GM10847 (cell line): Measurements from ENCODE around the gene ELMOD1.

Experiments
- POLR2A ChIP-seq: IDR thresholded peaks from 2 replicates; pipeline ENCODE4 v1.6.1; 2011; ENCODE audit not compliant: insufficient read length; ENCODE audit errors: extremely low read depth

Gene ELMOD1

DNA sequence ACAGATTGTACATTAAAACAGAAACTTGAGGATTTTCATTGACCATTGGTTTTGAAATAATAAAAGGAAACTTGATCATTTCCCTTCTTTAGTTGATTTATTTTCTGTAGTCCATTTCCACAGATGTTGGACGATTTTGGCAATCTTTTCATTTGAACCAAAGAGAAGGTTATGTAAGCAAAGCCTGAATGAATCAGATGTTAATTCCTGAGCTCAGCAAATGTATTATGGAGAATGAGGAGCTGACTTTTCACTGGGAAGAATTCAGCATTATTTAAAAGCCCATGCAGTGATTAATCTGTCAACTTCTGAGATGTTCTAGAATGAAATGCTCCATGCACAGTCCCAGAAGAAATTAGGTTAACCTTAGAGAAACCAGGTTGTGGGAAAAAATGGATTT is 29.0 kb downstream of the ELMOD1 start:
- TF ChIP-seq POLR2A = no peak

DNA sequence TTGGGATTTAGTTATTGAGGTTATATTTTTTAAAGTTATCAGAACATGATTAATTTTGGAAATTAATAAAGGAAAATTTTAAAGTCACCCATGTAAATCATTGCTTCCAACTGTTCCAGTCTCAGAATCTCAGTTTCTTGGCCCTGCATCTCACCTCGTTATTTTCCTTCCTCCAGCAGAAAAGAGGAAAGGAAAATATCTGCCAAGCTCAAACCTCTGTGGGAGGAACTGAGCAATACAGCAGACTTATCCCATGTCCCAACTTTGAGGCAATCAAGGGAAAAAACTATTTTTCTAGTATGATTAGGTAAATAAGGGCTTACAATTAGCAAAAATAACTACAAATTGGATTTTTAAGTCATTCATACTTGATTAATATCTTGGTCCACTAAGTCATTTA is 30.1 kb downstream of the ELMOD1 start:
- no peak for TF ChIP-seq POLR2A

DNA sequence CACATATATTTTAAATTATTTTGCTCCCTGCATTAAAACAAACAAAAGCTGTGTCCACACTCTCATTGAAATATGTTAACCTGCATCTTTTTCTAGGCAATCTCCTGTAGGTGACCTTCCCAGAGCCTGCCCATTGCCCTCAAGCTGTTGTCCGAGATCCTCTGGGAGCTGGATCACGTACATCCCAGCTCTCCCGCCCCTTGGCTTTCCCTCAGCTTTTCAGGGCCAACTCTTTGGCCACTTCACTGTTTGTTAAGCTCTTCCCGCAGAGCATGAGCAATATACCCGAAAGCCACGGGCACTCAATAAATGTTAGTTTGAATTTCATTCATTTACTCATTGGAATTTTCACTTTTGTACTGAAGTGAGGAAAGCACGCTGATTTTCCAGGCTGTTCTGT is 32.2 kb downstream of the ELMOD1 start:
- TF ChIP-seq POLR2A = no peak

DNA sequence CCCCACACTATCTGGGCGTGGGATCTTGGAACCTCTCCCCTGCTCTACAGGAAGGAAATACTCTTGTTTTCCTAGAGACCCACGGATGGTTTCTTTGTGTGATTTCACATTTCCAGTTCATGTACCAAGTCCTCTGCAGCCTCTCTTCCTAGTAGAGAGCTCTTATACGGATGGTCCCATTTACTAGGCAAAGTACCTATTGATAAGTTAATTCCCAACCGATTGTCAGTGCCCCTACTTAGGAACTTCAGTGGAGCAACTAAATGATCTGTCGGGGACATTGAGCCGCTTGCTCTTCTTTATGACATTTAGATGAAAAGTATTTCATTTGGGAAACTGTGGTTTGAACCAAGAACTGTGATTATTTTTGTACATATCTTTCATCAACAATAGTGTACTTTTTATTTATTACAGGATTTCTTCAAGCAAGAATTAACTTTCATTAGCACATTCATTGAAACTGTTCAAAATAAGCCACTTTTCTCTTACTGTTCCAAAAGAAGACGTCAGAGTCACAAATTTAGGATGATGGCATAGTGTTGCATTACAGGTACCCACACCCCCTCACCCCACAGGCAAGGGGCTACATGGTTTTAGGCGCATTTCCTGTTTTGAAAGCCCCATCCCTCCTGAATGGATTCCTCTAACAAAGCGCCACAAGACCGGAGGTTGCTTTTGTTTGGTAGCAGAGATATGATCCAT is 34.2 kb downstream of the ELMOD1 start:
- TF ChIP-seq POLR2A = no peak

DNA sequence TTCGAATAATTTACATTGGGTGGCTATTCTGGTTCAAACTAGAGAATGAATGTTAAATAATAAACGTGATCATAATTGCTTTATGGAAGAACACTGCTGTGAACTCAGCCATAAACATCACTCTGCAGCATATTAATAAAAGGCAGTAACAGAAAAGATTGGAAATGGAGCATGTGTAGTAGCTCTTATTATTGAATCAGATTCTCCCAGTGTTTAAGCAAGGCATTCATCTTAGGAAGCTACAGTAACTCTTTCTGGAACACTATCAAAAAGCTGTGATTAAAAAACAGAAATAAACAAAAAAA is 34.7 kb downstream of the ELMOD1 start:
- no peak for TF ChIP-seq POLR2A

DNA sequence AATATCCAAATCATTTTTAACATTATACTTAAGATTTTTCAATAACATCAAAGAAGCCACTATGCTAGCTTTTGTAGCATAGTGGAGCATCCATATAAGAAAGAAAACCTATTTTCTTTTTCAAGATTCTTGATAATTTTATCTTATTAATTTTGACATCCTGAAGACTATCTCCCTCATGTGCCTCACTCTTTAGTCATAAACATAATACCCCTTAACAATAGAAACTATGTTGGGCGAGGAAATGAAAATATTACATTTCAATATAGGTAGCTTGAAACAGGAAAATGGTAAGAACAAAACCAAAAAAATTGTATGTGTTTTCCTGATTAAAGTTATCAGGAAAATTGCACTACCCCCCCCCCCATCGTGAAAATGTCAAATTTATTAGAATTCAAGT is 40.1 kb downstream of the ELMOD1 start:
- TF ChIP-seq POLR2A = no peak

DNA sequence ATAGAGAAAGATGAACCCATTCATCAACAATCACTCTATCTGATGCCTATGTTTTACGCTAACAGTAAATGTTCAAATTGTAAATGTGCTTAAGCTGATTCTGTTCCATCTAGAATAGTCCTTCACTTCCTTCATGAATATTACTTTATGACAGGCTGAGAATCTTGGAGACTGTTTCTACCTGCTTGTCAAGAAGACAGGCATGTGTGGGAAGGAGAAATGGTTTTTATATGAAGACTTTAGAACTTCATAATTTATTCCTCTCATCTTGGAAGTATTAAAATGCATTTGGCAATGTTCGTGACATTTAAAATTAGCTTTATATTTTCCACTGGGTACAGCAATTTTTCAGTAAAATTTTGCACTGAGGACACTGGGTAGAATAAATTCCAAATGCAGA is 41.0 kb downstream of the ELMOD1 start:
- TF ChIP-seq POLR2A = no peak

DNA sequence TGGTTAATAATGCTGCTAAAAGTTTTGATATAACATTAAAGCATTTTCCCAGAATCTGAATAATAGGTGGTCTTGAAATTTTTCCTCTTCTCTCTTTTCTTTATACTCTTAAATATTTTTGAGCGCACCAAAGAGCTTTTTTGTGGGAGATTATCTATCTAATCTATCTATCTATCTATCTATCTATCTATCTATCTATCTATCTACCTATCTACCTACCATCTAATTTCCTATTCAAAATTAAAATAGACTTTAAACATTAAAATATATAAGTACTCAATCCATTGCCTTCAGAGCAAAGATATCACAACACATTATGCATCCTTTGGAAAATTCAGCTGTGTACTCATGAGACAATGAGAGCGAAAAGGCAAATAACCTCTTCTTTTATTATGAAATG is 55.8 kb downstream of the ELMOD1 start:
- no peak for TF ChIP-seq POLR2A

DNA sequence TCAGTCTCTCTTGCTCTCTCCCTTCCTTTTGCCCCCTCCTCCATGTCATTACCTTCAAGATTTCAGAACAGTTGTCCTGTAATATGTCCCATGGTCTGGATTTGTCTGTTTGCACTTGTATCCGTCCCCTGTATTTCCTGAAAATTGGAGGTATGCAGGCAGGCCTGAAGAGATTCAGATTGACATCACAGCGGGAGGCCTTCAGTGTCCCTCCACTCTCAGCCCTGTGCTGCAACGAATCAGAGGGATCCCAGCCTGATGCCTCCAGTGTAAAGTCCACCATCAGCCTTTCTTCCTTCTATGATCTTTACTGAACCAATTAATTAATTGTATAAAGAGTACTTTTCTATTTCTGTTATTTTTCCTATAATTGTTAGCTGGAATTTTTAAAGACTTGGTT is 57.3 kb downstream of the ELMOD1 start:
- no peak for TF ChIP-seq POLR2A

DNA sequence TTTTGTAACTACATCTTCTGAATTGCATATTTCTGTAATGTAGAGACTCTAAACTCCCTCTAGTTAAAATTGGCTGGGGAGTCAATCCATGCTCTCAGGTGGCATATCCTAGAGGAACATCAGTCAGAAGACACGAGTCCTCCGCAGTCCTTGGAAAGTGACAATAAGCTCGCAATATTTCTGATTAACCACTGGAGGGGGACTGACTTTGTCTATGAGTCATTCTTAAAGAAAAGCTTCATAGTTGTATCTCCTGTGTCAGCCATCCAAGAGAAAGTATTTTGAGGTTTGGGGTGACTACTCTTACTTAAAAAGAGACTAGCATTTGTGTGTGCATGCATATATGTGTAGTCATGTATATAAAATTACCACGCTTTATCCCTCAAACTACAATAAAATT is 60.7 kb downstream of the ELMOD1 start:
- no peak for TF ChIP-seq POLR2A

DNA sequence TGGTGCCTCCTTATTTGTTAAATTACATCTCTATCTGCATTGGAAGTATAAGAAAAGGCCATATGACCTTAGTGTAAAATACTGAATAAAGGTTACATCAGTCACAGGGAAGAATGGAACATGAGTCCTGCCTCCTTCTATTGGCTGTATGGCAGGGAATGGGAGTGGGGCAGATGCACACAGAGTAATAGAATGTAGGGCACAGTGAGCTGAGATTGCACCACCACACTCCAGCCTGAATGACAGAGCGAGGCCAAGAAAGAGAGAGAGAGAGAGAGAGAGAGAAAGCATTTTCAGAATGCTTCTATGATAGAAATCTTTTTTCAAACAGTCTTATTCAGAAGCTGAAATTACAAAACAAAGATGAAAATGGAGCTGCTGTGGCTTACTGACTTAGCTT is 62.1 kb downstream of the ELMOD1 start:
- no peak for TF ChIP-seq POLR2A

DNA sequence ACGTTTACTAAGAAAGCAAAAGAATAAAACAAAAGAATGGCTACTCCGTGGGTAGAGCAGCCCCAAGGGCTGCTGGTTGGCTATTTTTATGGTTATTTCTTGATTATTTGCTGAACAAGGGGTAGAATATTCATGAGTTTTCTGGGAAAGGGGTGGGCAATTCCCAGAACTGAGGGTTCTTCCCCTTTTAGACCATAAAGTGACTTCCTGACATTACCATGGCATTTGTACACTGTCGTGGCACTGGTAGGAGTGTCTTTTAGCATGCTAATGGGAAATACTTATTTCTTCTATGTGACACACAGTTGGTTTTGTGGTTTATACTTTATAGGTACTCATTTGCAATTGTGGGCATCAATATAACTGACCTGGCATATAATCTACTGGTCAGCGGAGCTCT is 64.7 kb downstream of the ELMOD1 start:
- TF ChIP-seq POLR2A = no peak

DNA sequence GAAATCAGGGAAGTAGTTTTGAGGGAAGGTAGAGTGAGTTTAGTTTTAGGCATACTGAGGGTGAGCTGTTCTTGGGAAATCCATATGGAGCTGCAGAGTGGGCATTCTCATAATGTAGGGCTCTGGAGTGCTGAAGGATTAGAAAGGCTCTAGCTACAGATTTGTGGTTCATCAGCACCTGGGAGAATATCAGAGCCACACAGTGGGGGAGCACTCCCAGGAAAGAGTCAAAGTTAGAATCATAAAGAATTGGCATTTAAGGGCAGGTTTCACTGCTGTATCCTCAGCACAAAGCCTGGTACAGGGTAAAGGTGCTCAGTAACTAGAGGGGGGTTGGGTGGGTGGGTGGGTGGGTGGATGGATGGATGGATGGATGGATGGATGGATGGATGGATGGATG is 68.4 kb downstream of the ELMOD1 start:
- no peak for TF ChIP-seq POLR2A

DNA sequence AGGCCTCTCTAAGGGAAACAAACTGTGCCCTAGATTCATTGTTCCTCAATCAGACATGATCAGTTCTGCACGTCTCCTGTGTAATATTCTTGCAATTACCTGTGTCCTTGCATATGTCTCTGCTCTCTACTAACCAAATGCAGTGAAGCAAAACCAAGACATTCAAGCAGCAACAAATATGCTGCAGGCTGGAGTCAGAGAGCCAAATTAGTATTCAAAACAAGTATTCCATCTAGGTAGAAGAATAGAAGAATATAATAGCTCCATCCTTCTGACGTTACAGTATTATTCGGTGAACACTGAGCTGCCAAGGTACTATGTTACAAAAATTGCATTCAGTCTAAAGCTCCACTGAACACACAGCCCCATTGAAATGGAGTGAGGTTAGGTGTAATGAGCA is 69.1 kb downstream of the ELMOD1 start:
- TF ChIP-seq POLR2A = no peak

DNA sequence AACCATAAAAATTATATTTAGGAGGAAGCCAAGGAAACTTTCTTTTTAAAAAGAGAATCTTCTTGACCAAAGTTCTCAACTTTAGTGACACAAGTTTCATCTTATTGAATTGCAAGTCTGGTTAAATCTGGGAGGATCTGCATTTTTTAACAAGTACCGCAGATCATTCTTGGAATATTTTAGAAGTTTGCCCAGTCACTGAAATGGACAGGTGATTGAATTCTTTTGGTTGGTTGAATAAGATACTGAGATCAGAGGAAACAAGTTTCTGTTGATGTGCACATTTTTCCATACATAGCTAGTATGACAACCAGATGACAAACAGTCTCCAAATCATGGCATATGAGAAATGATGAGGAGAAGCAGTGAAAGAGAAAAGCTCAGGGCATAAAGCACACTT is 70.7 kb downstream of the ELMOD1 start:
- TF ChIP-seq POLR2A = no peak

DNA sequence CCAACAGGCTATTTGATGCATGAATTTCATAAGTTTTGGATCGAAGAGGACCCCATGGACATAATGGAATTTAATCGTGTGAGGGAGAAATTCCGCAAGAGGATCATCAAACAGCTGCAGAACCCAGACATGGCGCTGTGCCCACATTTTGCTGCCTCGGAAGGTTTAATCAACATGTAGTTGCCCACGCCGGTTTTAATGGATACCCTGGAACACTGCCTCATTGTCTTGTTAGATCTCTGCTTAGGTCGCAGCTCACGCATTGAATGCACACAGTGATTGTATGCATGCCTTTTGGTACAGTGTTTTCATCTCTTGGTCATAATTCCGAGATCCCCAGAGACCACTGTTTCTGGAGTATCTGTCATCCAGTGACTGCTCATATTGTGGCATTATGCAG is 74.1 kb downstream of the ELMOD1 start:
- TF ChIP-seq POLR2A = no peak

DNA sequence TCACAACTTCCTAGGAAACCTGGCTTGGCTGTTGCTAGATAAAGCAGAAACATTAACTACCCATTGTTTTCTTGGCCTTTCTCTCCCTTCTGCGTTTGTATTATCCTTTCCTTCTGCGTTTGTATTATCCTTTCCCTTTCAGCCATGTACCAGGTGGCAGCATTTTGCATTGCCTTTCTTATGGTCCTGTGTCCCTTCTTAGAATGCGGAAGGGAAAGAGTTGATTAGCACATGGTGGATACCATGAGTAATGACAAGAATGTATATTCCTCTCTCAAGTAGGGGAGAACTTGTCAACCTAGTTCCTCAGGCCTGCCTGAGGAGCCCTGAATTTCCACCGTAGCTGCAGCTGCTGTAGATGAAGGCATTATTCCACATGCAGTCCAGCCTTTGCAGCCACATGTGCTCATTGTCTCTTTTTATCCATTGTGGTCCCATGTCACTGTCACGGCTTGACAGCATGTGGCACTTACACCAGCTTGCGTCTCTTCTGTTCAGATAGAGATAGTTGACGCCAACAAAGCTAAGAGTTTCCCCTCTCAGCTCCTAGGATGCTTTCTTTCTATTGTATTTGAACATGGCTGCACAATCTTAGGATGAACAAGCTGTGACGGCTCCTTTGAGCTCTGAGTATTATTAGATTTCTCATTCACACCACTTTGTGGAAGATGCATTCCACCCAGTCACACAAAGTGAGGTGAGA is 76.1 kb downstream of the ELMOD1 start:
- no peak for TF ChIP-seq POLR2A
